ENCODE results near the gene ATP5MC2.

- TF ChIP-seq ZKSCAN8 (CRISPR knock-in tag; IDR thresholded peaks at IDR 0.05) (no peak), RAD21 (CRISPR knock-in tag; conservative IDR thresholded peaks at IDR 0.05 in 1 of 2, IDR thresholded peaks at IDR 0.05 in 1 of 2) (no peak), CREB1 (IDR thresholded peaks at IDR 0.05) (no peak), CREB1 (CRISPR knock-in tag; IDR thresholded peaks at IDR 0.05) (no peak), RBM34 (IDR thresholded peaks at IDR 0.05; ENCODE audit: borderline replicate concordance, insufficient read depth, low read length) (no peak), NRF1 (conservative IDR thresholded peaks at IDR 0.05 in 1 of 2, IDR thresholded peaks at IDR 0.05 in 1 of 2) (no peak), BCLAF1 (IDR thresholded peaks at IDR 0.05; ENCODE audit: borderline replicate concordance in 1 of 2, control insufficient read depth in 1 of 2, low read depth in 2 of 2, low read length in 1 of 2) (no peak), ID3 (CRISPR knock-in tag; IDR thresholded peaks at IDR 0.05) (no peak), ID3 (tag; IDR thresholded peaks at IDR 0.05) (no peak), MLLT1 (IDR thresholded peaks at IDR 0.05) (no peak), EHMT2 (IDR thresholded peaks at IDR 0.05) (no peak), GATA2 (CRISPR knock-in tag; IDR thresholded peaks at IDR 0.05) (no peak), E2F4 (CRISPR knock-in tag; IDR thresholded peaks at IDR 0.05; ENCODE audit: low read depth) (no peak), TARDBP (IDR thresholded peaks at IDR 0.05) (no peak)
Measured at GRCh38 chr12:53659011-53659551, 16.8 kb downstream of the ATP5MC2 start.

Measured in K562 (cell line).